ENCODE data around the gene NOS1. TPM values are rescaled to one million over a fixed set of nuclear protein-coding genes. Genes with fewer than 3 reads are reported as not detected.

NOS1 gene
- total RNA-seq, 1 donor from 2014 or later, result 0.05 TPM

DNA sequence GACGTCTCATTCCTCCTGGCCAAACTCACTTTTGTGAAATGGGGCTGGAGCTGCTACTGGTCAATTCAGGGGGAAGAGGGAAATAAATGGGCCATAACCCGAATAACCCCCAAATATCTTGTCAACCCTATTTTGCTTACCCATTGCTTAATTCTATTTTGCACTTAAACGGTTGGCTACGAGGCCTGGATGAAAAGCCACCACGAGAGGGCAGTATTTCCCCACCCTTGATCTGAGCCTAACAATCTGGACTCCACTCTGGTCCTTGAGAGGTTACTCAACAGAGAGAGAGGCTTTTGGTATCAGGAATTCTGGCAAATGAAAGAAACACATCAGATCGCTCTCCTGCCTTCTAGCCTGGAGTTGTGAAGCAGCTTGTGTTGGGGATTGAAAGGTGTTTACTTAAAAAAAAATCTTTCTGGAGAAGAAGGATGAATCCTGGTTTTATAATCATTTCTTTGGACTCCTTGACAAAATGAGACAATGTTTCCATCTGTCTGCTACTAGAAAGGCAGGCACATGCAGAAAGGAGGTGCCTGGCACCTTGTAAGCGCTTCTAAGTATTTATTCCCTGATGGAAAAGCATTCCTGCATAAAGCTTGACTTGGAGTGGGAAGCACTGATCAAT is 148.7 kb downstream of the NOS1 start:
- peaks cover 41% of the 10 kb centered on the region for H3K27me3 Mint-ChIP-seq (ENCODE audit: unreplicated experiment)
- TF ChIP-seq, protein P1, sequence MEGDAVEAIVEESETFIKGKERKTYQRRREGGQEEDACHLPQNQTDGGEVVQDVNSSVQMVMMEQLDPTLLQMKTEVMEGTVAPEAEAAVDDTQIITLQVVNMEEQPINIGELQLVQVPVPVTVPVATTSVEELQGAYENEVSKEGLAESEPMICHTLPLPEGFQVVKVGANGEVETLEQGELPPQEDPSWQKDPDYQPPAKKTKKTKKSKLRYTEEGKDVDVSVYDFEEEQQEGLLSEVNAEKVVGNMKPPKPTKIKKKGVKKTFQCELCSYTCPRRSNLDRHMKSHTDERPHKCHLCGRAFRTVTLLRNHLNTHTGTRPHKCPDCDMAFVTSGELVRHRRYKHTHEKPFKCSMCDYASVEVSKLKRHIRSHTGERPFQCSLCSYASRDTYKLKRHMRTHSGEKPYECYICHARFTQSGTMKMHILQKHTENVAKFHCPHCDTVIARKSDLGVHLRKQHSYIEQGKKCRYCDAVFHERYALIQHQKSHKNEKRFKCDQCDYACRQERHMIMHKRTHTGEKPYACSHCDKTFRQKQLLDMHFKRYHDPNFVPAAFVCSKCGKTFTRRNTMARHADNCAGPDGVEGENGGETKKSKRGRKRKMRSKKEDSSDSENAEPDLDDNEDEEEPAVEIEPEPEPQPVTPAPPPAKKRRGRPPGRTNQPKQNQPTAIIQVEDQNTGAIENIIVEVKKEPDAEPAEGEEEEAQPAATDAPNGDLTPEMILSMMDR (IDR thresholded peaks at IDR 0.05), result peak; percentile 88
- no peak overlapping the region for H3K4me3 Mint-ChIP-seq (ENCODE audit: unreplicated experiment)
- H3K9me3 Mint-ChIP-seq (ENCODE audit: unreplicated experiment), result no peaks in the 10 kb centered on the region
- DNase-seq (ENCODE audit: extremely low spot score, unreplicated experiment), result peak; percentile 88
- no peak overlapping the region for H3K27ac Mint-ChIP-seq (ENCODE audit: unreplicated experiment)
- H3K36me3 Mint-ChIP-seq (ENCODE audit: unreplicated experiment), result no peaks in the 10 kb centered on the region
- no peaks in the 10 kb centered on the region for H3K4me1 Mint-ChIP-seq (ENCODE audit: unreplicated experiment)

DNA sequence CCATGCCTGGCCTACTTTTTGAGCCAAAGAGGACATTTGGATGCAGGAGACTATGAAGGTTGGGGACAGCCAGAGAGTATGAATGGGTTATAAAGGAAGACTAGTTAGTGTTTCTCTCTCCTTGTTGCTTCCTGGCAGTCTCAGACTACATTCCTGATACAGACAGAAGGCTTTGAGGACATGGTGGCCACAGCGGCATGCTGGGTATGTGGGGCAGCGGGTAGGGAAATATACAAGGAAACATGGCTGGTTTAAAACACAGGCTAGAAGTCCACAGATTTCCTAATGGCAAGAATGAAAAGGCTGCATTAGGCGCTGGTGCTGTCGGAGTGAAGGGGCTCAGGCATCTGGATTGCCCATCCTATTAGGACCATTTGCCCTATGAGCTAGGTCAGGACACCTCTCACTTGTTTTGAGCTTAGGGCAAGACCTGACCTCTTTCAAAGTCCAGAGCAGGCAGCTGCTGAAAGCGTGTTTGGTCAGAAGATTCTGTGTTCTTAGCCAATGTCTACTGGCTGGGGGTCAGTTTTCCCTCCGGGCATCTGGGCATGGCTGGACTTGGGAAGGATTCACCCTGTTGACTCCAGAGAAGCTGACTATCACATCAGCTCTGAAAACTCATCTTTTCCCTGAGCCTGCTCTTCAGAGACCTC is 151.0 kb downstream of the NOS1 start:
- DNase-seq (ENCODE audit: extremely low spot score, unreplicated experiment), result no peak
- no peaks in the 10 kb centered on the region for H3K9me3 Mint-ChIP-seq (ENCODE audit: unreplicated experiment)
- H3K4me3 Mint-ChIP-seq (ENCODE audit: unreplicated experiment), result no peak overlapping the region
- H3K4me1 Mint-ChIP-seq (ENCODE audit: unreplicated experiment), result no peaks in the 10 kb centered on the region
- TF ChIP-seq, protein P1 (IDR thresholded peaks at IDR 0.05), result no peak
- H3K27me3 Mint-ChIP-seq (ENCODE audit: unreplicated experiment), result peaks cover 46% of the 10 kb centered on the region
- no peaks in the 10 kb centered on the region for H3K36me3 Mint-ChIP-seq (ENCODE audit: unreplicated experiment)
- no peak overlapping the region for H3K27ac Mint-ChIP-seq (ENCODE audit: unreplicated experiment)

- H3K27me3 Mint-ChIP-seq (ENCODE audit: unreplicated experiment), result peaks cover 44% of the 10 kb centered on the region
- DNase-seq (ENCODE audit: extremely low spot score, unreplicated experiment), result no peak
- no peaks in the 10 kb centered on the region for H3K4me1 Mint-ChIP-seq (ENCODE audit: unreplicated experiment)
- no peaks in the 10 kb centered on the region for H3K36me3 Mint-ChIP-seq (ENCODE audit: unreplicated experiment)
- TF ChIP-seq, protein P1 (IDR thresholded peaks at IDR 0.05), result no peak
- H3K9me3 Mint-ChIP-seq (ENCODE audit: unreplicated experiment), result no peaks in the 10 kb centered on the region
- no peak overlapping the region for H3K4me3 Mint-ChIP-seq (ENCODE audit: unreplicated experiment)
- H3K27ac Mint-ChIP-seq (ENCODE audit: unreplicated experiment), result no peak overlapping the region
Observed at GRCh38 chr12:117209626-117210025, 151.8 kb downstream of the NOS1 start.

DNA sequence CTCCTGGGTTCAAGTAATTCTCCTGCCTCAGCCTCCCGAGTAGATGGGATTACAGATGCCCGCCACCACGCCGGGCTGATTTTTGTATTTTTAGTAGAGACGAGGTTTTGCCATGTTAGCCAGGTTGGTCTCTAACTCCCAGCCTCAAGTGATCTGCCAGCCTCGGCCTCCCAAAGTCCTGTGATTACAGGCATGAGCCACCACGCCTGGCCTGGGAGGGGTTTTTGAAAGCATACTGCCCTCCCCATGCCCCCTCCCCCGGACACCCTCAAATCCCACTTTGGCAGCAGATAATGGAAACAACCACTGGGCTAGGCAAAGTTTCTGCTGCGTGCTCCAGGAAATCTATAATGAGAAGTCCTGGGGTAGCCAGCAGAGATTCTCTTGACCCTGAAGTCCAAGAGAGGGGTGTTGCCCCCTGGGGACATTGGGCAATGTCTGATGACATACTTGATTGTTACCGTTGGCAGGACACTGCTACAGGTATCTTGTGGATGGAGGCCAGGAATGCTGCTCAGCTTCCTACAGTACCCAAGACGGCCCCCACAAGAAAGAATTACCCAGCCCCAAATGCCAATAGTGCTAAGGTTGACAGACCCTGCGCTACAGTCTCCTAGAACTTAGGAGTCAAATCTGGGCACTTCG is 152.5 kb downstream of the NOS1 start:
- H3K9me3 Mint-ChIP-seq (ENCODE audit: unreplicated experiment), result no peaks in the 10 kb centered on the region
- H3K27ac Mint-ChIP-seq (ENCODE audit: unreplicated experiment), result no peak overlapping the region
- H3K4me3 Mint-ChIP-seq (ENCODE audit: unreplicated experiment), result no peak overlapping the region
- no peak for DNase-seq (ENCODE audit: extremely low spot score, unreplicated experiment)
- TF ChIP-seq, protein P1 (IDR thresholded peaks at IDR 0.05), result no peak
- no peaks in the 10 kb centered on the region for H3K36me3 Mint-ChIP-seq (ENCODE audit: unreplicated experiment)
- no peaks in the 10 kb centered on the region for H3K4me1 Mint-ChIP-seq (ENCODE audit: unreplicated experiment)
- H3K27me3 Mint-ChIP-seq (ENCODE audit: unreplicated experiment), result peaks cover 41% of the 10 kb centered on the region

- TF ChIP-seq, protein P1 (IDR thresholded peaks at IDR 0.05), result no peak
- no peak for DNase-seq (ENCODE audit: extremely low spot score, unreplicated experiment)
- Mint-ChIP-seq H3K27me3 (ENCODE audit: unreplicated experiment) (peaks cover 38% of the 10 kb centered on the region), H3K27ac (ENCODE audit: unreplicated experiment) (no peak overlapping the region), H3K9me3 (ENCODE audit: unreplicated experiment) (no peaks in the 10 kb centered on the region), H3K36me3 (ENCODE audit: unreplicated experiment) (no peaks in the 10 kb centered on the region), H3K4me1 (ENCODE audit: unreplicated experiment) (no peaks in the 10 kb centered on the region), H3K4me3 (ENCODE audit: unreplicated experiment) (no peak overlapping the region)
Observed at GRCh38 chr12:117208206-117208605, 153.2 kb downstream of the NOS1 start.

All from osteocyte (in vitro differentiated cells).